GM12865 (cell line): ENCODE results near the gene SLC38A3.

Source experiments
- DNase-seq: peaks from one replicate; pipeline ENCODE4 v3.0.0; 2010; ENCODE audit warnings: low read depth
- H3K4me3 ChIP-seq: 2 replicates; pipeline ENCODE4 v1.5.1; 2011; ENCODE audit warnings: mild to moderate bottlenecking, low read depth, low read length, control low read depth
- TF ChIP-seq, protein P1 (sequence below): IDR thresholded peaks from 2 replicates; pipeline ENCODE4 v1.5.1; 2011; ENCODE audit warnings: low read length, control low read depth, low read depth, inconsistent platforms; ENCODE audit not compliant: insufficient read depth; ENCODE audit errors: missing control alignments

SLC38A3 gene

DNA sequence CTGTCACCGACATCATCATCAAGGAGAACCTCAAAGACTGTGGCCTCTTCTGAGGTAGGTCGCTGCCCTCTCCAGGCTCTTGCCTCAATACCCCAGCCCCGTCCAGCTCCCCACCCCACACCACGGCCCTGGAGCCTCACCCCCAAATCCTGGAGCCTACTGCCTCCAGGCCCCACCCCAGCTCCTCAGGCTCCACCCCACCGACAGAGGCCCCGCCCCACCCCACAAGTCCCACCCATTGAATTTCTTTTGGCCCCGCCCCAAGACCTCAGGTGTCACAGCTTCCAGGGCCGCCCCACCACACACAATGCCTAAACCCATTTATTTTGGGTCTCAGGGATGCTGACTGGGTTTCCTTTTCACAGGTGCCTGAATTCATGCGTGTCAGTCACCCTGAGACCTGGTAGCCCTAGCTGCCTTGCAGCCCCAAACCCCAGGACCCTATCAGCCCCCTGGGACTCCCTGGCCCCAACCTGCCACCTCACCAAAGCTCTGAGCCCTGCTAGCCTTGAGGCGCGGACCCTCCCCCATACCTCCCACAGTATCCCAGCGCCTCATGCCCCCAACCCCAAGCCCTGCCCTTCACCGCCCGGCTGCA lies 10.1 kb upstream of the SLC38A3 start:
- peak; percentile 26 for DNase-seq
- no peak overlapping the region for H3K4me3 ChIP-seq
- TF ChIP-seq, protein P1, sequence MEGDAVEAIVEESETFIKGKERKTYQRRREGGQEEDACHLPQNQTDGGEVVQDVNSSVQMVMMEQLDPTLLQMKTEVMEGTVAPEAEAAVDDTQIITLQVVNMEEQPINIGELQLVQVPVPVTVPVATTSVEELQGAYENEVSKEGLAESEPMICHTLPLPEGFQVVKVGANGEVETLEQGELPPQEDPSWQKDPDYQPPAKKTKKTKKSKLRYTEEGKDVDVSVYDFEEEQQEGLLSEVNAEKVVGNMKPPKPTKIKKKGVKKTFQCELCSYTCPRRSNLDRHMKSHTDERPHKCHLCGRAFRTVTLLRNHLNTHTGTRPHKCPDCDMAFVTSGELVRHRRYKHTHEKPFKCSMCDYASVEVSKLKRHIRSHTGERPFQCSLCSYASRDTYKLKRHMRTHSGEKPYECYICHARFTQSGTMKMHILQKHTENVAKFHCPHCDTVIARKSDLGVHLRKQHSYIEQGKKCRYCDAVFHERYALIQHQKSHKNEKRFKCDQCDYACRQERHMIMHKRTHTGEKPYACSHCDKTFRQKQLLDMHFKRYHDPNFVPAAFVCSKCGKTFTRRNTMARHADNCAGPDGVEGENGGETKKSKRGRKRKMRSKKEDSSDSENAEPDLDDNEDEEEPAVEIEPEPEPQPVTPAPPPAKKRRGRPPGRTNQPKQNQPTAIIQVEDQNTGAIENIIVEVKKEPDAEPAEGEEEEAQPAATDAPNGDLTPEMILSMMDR: no peak

DNA sequence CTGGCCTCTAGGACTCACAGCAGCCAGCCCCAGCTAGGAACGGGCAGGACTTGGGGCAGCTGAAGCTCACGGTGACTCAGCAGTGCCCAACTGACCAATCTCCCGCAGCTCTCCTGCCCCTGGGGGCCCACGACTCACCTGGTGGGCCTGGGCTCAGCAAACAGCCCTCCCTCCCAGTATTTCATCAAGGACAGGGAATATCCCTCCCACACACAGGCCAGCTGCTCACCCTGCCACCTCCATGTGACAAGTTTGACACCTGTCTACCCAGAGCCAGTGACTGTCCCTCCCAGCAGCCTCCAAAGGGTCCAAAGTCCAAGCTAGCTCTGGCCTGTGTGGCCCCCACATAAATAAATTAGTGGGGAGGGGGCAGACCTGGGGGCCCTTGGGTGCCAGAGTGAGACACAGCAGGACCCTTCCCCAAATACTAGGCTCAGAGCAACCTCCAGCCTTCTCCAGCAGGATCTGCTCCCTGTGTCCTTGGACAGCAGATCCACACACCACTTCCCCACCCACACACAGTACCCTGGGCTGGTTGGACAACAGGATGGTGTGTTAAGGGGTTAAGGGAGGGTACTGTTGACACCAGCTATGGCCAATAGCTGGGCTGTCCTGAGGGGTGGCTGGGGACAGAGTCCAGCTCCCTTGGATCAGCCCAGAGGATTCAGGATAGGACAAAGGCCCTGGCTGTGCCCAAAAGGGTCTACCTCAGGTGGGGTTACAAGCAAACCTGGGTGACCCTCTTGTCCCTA lies 9.4 kb upstream of the SLC38A3 start:
- no peak for DNase-seq
- TF ChIP-seq, protein P1: no peak
- H3K4me3 ChIP-seq: no peak overlapping the region

DNA sequence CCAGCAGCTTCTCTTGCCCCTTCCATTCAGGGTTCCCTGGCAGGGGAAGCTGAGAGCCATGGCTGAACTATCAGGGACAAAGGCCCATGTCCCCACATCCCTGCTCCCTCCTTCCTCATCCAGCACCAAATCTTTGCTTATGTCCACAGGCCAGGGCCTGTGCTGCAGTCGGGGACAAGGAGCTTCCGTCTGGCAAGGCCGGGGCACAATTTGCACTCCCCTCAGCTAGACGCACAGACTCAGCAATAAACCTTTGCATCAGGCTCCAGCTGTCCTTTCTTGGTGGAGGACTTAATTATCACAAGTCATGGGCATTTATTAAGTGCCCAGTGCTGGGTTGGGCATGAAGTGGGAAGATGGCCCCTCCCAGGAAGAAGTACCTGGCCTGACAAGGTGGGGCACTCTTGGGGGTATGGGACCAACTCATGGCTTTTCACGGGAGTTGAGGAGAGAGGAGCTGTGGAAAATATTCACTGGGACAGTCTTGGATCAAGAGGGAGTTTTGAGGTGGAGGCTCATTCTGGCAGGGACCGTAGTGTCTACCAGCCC lies 8.7 kb upstream of the SLC38A3 start:
- no peak for DNase-seq
- TF ChIP-seq, protein P1: no peak
- no peak overlapping the region for H3K4me3 ChIP-seq

DNA sequence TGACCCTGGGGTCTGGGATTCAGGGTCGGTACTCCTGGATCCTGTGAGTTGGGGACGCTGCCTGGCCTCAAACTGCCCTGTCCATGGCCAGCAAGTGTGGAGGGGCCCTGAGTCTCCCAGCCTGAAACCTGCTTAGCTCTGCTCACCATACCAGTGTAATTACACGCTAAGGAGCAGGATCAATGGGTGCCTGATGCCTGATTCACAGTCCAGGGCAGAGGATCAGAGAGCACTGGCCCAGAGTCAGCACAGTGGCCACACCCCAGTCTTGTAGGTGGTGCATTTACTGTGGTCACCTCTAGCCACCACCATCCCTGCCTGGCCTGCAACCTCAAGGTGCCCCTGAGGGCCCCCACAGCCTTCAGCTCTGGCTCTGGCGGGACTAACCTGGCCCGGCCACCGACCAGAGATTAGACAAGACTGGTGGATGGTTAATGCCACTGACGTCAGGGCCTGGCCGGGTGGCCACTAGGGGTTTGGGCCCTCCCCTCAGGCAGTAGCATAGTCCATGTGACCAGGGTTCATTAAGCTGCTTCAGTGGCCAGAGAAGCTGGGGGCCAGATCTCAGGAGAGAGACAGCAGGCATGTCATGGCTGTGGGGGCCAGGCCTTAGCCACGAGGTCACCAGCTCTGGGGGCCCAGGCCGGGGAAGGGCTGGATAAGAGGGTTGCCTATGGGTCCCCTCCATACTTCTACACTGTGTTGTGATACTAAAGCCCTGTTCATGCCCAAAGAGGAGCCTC lies 3.3 kb upstream of the SLC38A3 start:
- no peak overlapping the region for H3K4me3 ChIP-seq
- TF ChIP-seq, protein P1: no peak
- DNase-seq: no peak

DNA sequence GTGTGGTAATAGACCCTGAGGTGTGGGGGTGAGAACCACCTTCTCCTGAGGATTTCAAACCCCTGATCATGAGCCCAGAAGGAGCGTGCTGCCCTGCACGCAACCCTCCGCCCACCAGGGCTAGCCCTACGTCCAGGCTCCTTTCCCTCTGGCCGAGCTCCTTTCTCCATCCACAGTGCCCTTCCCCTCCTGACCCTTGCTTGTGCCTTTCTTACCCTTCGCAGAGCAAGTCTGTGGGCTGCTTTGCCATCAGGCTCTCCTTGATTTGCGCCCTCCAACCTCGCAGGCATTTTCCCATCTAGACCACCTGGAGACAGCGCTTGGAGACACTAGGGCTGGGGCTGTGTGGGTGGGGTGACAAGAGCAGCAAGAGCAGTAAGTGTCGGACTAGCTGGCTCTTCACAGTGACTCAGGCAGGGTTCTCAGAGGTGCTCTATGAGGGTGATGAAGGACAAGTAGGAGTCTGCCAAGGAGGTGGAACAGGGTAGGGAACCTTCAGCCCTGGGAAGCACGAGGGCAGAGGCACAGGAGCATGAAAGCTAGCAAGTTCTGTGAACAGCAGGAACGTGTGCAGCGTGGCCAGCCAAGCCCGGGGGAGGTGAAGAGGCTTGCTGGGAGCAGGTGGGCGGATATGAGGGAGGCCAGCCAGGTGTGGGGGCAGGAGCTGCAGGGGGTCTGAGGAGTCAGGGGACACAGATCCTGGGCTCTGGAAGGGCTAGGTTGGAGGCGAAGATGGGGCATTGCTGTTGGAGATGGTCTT lies 2.5 kb upstream of the SLC38A3 start:
- TF ChIP-seq, protein P1: no peak
- no peak for DNase-seq

DNA sequence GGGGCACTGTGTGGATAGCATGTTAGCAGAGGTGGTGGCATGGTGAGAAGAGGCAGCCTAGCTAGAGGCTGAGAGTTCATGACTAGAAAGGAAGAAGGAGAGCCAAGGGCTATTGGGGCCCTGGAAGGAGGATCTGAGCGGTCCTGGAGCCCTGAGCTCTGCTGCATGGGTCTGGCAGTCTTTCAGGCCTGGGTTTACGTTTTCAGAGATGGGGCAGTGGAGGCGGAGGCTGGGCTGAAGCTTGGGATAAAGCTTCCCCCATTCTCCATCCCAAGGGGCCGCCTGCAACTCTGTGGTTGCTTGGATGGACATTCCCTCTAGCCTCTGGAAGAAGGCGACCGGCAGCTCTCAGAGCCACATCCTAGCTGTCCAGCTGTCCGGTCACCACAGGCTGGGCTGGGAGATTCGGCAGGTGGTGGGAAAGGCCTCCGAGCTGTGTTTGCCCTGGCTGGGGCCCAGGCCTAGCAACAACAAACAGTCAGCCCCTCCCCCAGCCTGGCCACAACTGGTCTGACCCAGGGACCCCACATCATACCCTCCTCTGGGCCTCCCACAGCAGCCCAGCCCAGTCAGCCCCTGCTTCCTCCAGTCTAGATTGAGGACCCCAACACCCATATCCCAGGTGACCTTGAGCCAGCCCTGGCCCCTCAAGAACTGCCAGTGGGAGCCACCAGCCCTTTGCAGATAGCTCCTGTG lies 1.8 kb upstream of the SLC38A3 start:
- TF ChIP-seq, protein P1: no peak
- H3K4me3 ChIP-seq: no peak overlapping the region
- no peak for DNase-seq

More for the DNA sequence above, 2.5 kb upstream of the SLC38A3 start:
- H3K4me3 ChIP-seq: no peak overlapping the region
